SK-N-SH treated with all-trans-retinoic acid at 6 μM for 48 hours (cell line): ENCODE results near the gene SPIN4.

ENCODE experiments used
- ATAC-seq: fragments of 200-7000 bp; cut with Tn5 transposase; 3 replicates; pipeline ENCODE4 v1.9.1; 2020; ENCODE audit warnings: mild to moderate bottlenecking, moderate library complexity
- ARNTL ChIP-seq: fragments of 450-650 bp; formaldehyde crosslinking; IDR thresholded peaks from 2 replicates; pipeline ENCODE4 v1.5.0; 2020; ENCODE audit warnings: low read depth, mild to moderate bottlenecking, moderate library complexity, borderline replicate concordance
- BACH2 ChIP-seq: fragments of 250-450 bp; sonication (Bioruptor Pico); IDR thresholded peaks from 2 replicates; pipeline ENCODE4 v1.9.0; 2021; ENCODE audit warnings: mild to moderate bottlenecking, borderline replicate concordance
- CSDC2 ChIP-seq: fragments of 250-450 bp; sonication (Bioruptor Pico); IDR thresholded peaks from 2 replicates; pipeline ENCODE4 v1.5.0; 2020; ENCODE audit warnings: mild to moderate bottlenecking, moderate library complexity
- ESRRG ChIP-seq: fragments of 250-450 bp; sonication (Bioruptor Pico); IDR thresholded peaks from 2 replicates; pipeline ENCODE4 v1.6.1; 2021; ENCODE audit warnings: mild to moderate bottlenecking
- GLIS3 ChIP-seq: fragments of 250-450 bp; sonication (Bioruptor Pico); IDR thresholded peaks from 2 replicates; pipeline ENCODE4 v1.5.0; 2020; ENCODE audit warnings: mild to moderate bottlenecking, moderate library complexity
- ISL1 ChIP-seq: fragments of 250-450 bp; sonication (Bioruptor Pico); IDR thresholded peaks from 2 replicates; pipeline ENCODE4 v2.1.2; 2022; ENCODE audit warnings: mild to moderate bottlenecking, moderate library complexity
- OSR1 ChIP-seq: fragments of 250-450 bp; sonication (Bioruptor Pico); IDR thresholded peaks from 2 replicates; pipeline ENCODE4 v1.8.0; 2022; ENCODE audit warnings: moderate library complexity, mild to moderate bottlenecking, inconsistent platforms
- PPARA ChIP-seq: fragments of 250-450 bp; sonication (Bioruptor Pico); IDR thresholded peaks from 2 replicates; pipeline ENCODE4 v1.5.0; 2020; ENCODE audit warnings: mild to moderate bottlenecking, borderline replicate concordance
- RARB ChIP-seq: fragments of 250-450 bp; sonication (Bioruptor Pico); IDR thresholded peaks from 2 replicates; pipeline ENCODE4 v1.8.0; 2021; ENCODE audit warnings: mild to moderate bottlenecking, moderate library complexity
- SNAI2 ChIP-seq: fragments of 250-450 bp; sonication (Bioruptor Pico); IDR thresholded peaks from 2 replicates; pipeline ENCODE4 v1.5.0; 2020; ENCODE audit warnings: mild to moderate bottlenecking, moderate library complexity
- TCF4 ChIP-seq: fragments of 250-450 bp; sonication (Bioruptor Pico); IDR thresholded peaks from 2 replicates; pipeline ENCODE4 v1.8.0; 2021; ENCODE audit warnings: mild to moderate bottlenecking, moderate library complexity, borderline replicate concordance
- TOX ChIP-seq: fragments of 250-450 bp; sonication (Bioruptor Pico); IDR thresholded peaks from 2 replicates; pipeline ENCODE4 v1.8.0; 2021; ENCODE audit warnings: mild to moderate bottlenecking, moderate library complexity, borderline replicate concordance
- ZC3H10 ChIP-seq: fragments of 250-450 bp; sonication (Bioruptor Pico); IDR thresholded peaks from 2 replicates; pipeline ENCODE4 v1.5.1; 2021; ENCODE audit warnings: mild to moderate bottlenecking, moderate library complexity
- ZFP3 ChIP-seq: fragments of 250-450 bp; sonication (Bioruptor Pico); IDR thresholded peaks from 2 replicates; pipeline ENCODE4 v1.5.0; 2020; ENCODE audit warnings: mild to moderate bottlenecking, moderate library complexity
- ZFP30 ChIP-seq: fragments of 450-650 bp; formaldehyde crosslinking; IDR thresholded peaks from 2 replicates; pipeline ENCODE4 v1.5.0; 2022; ENCODE audit warnings: mild to moderate bottlenecking, moderate library complexity
- ZNF565 ChIP-seq: fragments of 450-650 bp; formaldehyde crosslinking; conservative IDR thresholded peaks from 2 replicates; pipeline ENCODE4 v1.5.0; 2020; ENCODE audit warnings: low read depth, mild to moderate bottlenecking, moderate library complexity
- ZNF70 ChIP-seq: fragments of 450-650 bp; formaldehyde crosslinking; IDR thresholded peaks from 2 replicates; pipeline ENCODE4 v1.5.0; 2020; ENCODE audit warnings: mild to moderate bottlenecking, moderate library complexity
- ZNF8 ChIP-seq: fragments of 450-650 bp; formaldehyde crosslinking; IDR thresholded peaks from 2 replicates; pipeline ENCODE4 v1.5.0; 2020; ENCODE audit warnings: mild to moderate bottlenecking, moderate library complexity
- TF ChIP-seq, protein P1 (sequence below): fragments of 250-450 bp; sonication (Bioruptor Pico); IDR thresholded peaks from 2 replicates; pipeline ENCODE4 v1.5.0; 2020; ENCODE audit warnings: mild to moderate bottlenecking, moderate library complexity
- TF ChIP-seq, protein P2 (sequence below): fragments of 250-450 bp; sonication (Bioruptor Pico); IDR thresholded peaks from 2 replicates; pipeline ENCODE4 v1.8.0; 2021; ENCODE audit warnings: low read depth, mild to moderate bottlenecking, moderate library complexity, borderline replicate concordance
- TF ChIP-seq, protein P3 (sequence below): fragments of 250-450 bp; sonication (Bioruptor Pico); IDR thresholded peaks from 2 replicates; pipeline ENCODE4 v1.5.1; 2020; ENCODE audit warnings: low read depth, mild to moderate bottlenecking, moderate library complexity
- TF ChIP-seq, protein P4 (sequence below): fragments of 250-450 bp; sonication (Bioruptor Pico); IDR thresholded peaks from 2 replicates; pipeline ENCODE4 v1.5.1; 2021; ENCODE audit warnings: mild to moderate bottlenecking, moderate library complexity
- TF ChIP-seq, protein P5 (sequence below): fragments of 250-450 bp; sonication (Bioruptor Pico); IDR thresholded peaks from 2 replicates; pipeline ENCODE4 v1.8.0; 2020; ENCODE audit warnings: mild to moderate bottlenecking, moderate library complexity, borderline replicate concordance

SPIN4 gene

DNA sequence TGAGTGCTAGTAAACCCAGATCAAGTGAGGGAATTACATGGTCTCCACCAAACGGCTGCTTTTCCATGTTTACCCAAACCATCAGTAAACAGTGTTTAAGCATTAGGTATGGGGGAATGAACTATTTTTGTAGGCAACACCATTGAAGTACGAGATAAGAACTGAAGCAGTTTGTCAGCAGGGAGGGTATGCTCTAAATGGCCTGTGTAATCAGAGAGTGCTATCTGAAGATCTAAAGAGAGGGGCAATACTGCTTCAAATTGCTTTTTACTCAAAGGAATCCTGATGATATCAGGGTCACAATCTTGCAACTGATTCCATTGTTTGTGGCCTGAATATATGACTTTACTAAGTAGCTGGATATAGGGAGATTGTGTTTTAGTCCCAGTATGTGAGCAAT is 10.4 kb upstream of the SPIN4 start:
- TF ChIP-seq ARNTL (no peak), ZFP3 (CRISPR knock-in tag) (no peak), ISL1 (CRISPR knock-in tag) (no peak)
- ATAC-seq, result no peak

DNA sequence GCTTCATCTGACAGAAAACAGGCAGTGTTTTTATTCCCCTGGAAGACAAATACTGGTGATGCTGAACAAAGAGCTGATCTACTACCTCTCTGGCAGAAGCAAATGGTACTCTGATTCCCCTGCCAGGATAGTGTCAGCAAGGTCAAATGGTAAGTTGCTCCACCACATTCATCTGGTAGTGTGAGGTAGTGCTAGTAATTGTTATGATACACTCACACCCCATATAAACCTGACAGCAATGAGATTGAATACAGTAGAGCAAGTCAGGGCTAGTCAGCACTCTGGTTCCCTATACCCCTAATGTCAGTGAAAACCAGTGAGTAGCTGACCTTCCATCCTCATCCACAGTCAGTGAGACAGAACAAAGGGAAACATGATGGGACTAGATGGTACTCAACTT is 3.4 kb upstream of the SPIN4 start:
- TF ChIP-seq ZC3H10 (CRISPR knock-in tag) (no peak), ZFP3 (CRISPR knock-in tag) (no peak), BACH2 (CRISPR knock-in tag) (no peak), ARNTL (no peak)
- TF ChIP-seq, protein P1, sequence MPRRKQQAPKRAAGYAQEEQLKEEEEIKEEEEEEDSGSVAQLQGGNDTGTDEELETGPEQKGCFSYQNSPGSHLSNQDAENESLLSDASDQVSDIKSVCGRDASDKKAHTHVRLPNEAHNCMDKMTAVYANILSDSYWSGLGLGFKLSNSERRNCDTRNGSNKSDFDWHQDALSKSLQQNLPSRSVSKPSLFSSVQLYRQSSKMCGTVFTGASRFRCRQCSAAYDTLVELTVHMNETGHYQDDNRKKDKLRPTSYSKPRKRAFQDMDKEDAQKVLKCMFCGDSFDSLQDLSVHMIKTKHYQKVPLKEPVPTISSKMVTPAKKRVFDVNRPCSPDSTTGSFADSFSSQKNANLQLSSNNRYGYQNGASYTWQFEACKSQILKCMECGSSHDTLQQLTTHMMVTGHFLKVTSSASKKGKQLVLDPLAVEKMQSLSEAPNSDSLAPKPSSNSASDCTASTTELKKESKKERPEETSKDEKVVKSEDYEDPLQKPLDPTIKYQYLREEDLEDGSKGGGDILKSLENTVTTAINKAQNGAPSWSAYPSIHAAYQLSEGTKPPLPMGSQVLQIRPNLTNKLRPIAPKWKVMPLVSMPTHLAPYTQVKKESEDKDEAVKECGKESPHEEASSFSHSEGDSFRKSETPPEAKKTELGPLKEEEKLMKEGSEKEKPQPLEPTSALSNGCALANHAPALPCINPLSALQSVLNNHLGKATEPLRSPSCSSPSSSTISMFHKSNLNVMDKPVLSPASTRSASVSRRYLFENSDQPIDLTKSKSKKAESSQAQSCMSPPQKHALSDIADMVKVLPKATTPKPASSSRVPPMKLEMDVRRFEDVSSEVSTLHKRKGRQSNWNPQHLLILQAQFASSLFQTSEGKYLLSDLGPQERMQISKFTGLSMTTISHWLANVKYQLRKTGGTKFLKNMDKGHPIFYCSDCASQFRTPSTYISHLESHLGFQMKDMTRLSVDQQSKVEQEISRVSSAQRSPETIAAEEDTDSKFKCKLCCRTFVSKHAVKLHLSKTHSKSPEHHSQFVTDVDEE, result no peak
- TF ChIP-seq, protein P2, sequence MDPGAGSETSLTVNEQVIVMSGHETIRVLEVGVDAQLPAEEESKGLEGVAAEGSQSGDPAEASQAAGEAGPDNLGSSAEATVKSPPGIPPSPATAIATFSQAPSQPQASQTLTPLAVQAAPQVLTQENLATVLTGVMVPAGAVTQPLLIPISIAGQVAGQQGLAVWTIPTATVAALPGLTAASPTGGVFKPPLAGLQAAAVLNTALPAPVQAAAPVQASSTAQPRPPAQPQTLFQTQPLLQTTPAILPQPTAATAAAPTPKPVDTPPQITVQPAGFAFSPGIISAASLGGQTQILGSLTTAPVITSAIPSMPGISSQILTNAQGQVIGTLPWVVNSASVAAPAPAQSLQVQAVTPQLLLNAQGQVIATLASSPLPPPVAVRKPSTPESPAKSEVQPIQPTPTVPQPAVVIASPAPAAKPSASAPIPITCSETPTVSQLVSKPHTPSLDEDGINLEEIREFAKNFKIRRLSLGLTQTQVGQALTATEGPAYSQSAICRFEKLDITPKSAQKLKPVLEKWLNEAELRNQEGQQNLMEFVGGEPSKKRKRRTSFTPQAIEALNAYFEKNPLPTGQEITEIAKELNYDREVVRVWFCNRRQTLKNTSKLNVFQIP (CRISPR knock-in tag), result no peak
- no peak for ATAC-seq

DNA sequence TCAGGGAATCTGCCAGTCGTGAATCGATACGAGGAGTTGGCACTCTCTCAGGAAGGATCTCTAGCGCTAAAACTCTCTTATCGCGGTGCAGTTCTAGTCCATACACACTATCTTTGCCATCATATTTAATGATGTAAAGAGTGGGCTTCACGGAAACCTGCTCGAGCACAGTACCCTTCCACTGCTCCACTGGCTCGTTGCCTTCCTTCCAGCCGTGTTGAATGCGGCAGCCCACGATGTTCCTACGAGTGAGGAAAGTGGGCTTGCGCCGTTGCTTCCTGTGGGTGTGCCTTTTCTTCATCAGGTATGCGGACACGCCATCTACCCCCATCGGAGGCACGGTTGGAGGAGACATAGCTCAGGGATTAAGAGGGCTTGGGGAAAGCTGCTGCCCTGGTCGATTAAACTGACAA is 661 bp downstream of the SPIN4 start:
- TF ChIP-seq ZNF565 (CRISPR knock-in tag) (no peak), SNAI2 (CRISPR knock-in tag) (no peak), PPARA (CRISPR knock-in tag) (no peak), ESRRG (no peak), GLIS3 (CRISPR knock-in tag) (no peak), BACH2 (CRISPR knock-in tag) (no peak), ZFP3 (CRISPR knock-in tag) (no peak), OSR1 (CRISPR knock-in tag) (no peak), TCF4 (CRISPR knock-in tag) (no peak), ISL1 (CRISPR knock-in tag) (no peak), ZC3H10 (CRISPR knock-in tag) (no peak), ZFP30 (CRISPR knock-in tag) (no peak)
- TF ChIP-seq, protein P3, sequence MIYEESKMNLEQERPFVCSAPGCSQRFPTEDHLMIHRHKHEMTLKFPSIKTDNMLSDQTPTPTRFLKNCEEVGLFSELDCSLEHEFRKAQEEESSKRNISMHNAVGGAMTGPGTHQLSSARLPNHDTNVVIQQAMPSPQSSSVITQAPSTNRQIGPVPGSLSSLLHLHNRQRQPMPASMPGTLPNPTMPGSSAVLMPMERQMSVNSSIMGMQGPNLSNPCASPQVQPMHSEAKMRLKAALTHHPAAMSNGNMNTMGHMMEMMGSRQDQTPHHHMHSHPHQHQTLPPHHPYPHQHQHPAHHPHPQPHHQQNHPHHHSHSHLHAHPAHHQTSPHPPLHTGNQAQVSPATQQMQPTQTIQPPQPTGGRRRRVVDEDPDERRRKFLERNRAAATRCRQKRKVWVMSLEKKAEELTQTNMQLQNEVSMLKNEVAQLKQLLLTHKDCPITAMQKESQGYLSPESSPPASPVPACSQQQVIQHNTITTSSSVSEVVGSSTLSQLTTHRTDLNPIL (CRISPR knock-in tag), result no peak
- TF ChIP-seq, protein P4, sequence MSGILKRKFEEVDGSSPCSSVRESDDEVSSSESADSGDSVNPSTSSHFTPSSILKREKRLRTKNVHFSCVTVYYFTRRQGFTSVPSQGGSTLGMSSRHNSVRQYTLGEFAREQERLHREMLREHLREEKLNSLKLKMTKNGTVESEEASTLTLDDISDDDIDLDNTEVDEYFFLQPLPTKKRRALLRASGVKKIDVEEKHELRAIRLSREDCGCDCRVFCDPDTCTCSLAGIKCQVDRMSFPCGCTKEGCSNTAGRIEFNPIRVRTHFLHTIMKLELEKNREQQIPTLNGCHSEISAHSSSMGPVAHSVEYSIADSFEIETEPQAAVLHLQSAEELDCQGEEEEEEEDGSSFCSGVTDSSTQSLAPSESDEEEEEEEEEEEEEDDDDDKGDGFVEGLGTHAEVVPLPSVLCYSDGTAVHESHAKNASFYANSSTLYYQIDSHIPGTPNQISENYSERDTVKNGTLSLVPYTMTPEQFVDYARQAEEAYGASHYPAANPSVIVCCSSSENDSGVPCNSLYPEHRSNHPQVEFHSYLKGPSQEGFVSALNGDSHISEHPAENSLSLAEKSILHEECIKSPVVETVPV, result no peak
- TF ChIP-seq, protein P5, sequence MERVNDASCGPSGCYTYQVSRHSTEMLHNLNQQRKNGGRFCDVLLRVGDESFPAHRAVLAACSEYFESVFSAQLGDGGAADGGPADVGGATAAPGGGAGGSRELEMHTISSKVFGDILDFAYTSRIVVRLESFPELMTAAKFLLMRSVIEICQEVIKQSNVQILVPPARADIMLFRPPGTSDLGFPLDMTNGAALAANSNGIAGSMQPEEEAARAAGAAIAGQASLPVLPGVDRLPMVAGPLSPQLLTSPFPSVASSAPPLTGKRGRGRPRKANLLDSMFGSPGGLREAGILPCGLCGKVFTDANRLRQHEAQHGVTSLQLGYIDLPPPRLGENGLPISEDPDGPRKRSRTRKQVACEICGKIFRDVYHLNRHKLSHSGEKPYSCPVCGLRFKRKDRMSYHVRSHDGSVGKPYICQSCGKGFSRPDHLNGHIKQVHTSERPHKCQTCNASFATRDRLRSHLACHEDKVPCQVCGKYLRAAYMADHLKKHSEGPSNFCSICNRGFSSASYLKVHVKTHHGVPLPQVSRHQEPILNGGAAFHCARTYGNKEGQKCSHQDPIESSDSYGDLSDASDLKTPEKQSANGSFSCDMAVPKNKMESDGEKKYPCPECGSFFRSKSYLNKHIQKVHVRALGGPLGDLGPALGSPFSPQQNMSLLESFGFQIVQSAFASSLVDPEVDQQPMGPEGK (CRISPR knock-in tag), result no peak
- peak; percentile 57 for ATAC-seq

DNA sequence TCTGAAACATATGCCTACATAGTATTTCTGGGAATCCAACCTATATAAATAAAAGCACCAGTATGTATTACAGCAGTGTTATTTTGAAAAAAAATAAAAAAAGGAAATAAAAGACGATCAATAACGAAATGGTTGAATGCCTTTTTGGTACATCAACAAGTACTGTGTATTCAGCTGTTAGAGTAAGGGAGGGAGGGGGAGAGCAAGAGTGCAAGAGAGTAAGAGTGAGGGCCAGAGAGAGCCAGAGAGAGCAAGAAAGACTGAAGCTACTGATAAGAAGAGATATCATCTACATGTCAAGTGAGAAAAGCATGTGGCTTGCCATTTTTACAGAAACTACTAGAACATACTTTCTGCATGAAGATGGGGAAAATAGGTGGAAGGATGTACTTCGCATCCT is 1.8 kb downstream of the SPIN4 start:
- ATAC-seq, result no peak
- TF ChIP-seq ZNF70, result no peak
- no peak for TF ChIP-seq BACH2 (CRISPR knock-in tag)
- TF ChIP-seq ZNF8 (CRISPR knock-in tag), result no peak
- TF ChIP-seq ZNF565 (CRISPR knock-in tag), result no peak
- no peak for TF ChIP-seq OSR1 (CRISPR knock-in tag)
- no peak for TF ChIP-seq RARB
- no peak for TF ChIP-seq CSDC2 (CRISPR knock-in tag)
- no peak for TF ChIP-seq TOX (CRISPR knock-in tag)
- TF ChIP-seq, all 23 proteins: peak for 0
